GM12878 (cell line): ENCODE results near the gene DFFB. TPM values are rescaled to one million over a fixed set of nuclear protein-coding genes. Genes with fewer than 3 reads are reported as not detected.

Source experiments
- ATAC-seq: fragments of 200-7000 bp; cut with Tn5 transposase; 3 replicates; pipeline ENCODE4 v1.9.1; 2020; ENCODE audit warnings: mild to moderate bottlenecking, moderate library complexity
- BruUV-seq: library from RNA; stranded (reverse); fragments of 400-500 nt; replicated peaks from 2 replicates; lab custom pipeline; 2021; lab: Mats Ljungman, UMichigan
- CTCF ChIA-PET: fragments of 300-600 bp; sonication (Branson Sonifier 250); formaldehyde crosslinking; extraction: SDS; loops from one replicate; lab custom pipeline; 2021; ENCODE audit warnings: inconsistent platforms; lab: Yijun Ruan, JAX
- POLR2A ChIA-PET: fragments of 350-600 bp; formaldehyde crosslinking; extraction: SDS; loops from one replicate; lab custom pipeline; 2021; ENCODE audit warnings: inconsistent platforms; lab: Charles Lee
- RAD21 ChIA-PET: fragments of 300-600 bp; sonication (Branson Sonifier 250); formaldehyde crosslinking; loops from one replicate; lab custom pipeline; 2023; ENCODE audit warnings: antibody characterized with exemption; ENCODE audit not compliant: unreplicated experiment; lab: Charles Lee
- SMC1A ChIA-PET: fragments of 300-600 bp; sonication (Branson Sonifier 250); formaldehyde crosslinking; loops from one replicate; lab custom pipeline; 2023; ENCODE audit not compliant: unreplicated experiment, uncharacterized antibody; lab: Charles Lee
- DNase-seq: peaks from one replicate; pipeline ENCODE4 v3.0.0-alpha.2; 2011; ENCODE audit warnings: low read depth, low spot score
- FAIRE-seq: peaks from 3 replicates; lab custom pipeline; 2011; peaks lifted over from hg19 to GRCh38; lab: Jason Lieb, UNC
- H2AFZ ChIP-seq: 2 replicates; pipeline ENCODE4 v1.6.0; 2011; ENCODE audit warnings: low read depth, low read length, control low read depth; ENCODE audit not compliant: control insufficient read depth
- H3K27ac ChIP-seq: 2 replicates; pipeline ENCODE4 v1.5.1; 2011; ENCODE audit warnings: control low read depth; ENCODE audit not compliant: control insufficient read depth, insufficient read depth
- H3K27me3 ChIP-seq, 2 experiments: replicated peaks in 1 of 2; 2 replicates each; pipeline versions ENCODE4 v1.6.0 to v1.6.1; 2011; ENCODE audit warnings: low read length in 1 of 2; ENCODE audit not compliant: control insufficient read depth in 2 of 2, insufficient read depth in 2 of 2
- H3K36me3 ChIP-seq, 2 experiments: 2 replicates each; pipeline ENCODE4 v1.5.1; 2011; ENCODE audit warnings: low read length in 1 of 2; ENCODE audit not compliant: control insufficient read depth in 2 of 2, insufficient read depth in 2 of 2
- H3K4me1 ChIP-seq: 2 replicates; pipeline ENCODE4 v1.6.1; 2011; ENCODE audit warnings: mild to moderate bottlenecking, low read length, moderate library complexity, mixed read lengths; ENCODE audit not compliant: control insufficient read depth, insufficient read depth
- H3K4me2 ChIP-seq: 2 replicates; pipeline ENCODE4 v1.6.0; 2011; ENCODE audit warnings: control low read depth; ENCODE audit not compliant: control insufficient read depth, insufficient read depth
- H3K4me3 ChIP-seq: fragments of 200-600 bp; sonication (generic); 2 replicates; pipeline ENCODE4 v1.5.1; 2016
- H3K79me2 ChIP-seq: 2 replicates; pipeline ENCODE4 v1.6.0; 2011; ENCODE audit warnings: low read length; ENCODE audit not compliant: control insufficient read depth, insufficient read depth
- H3K9ac ChIP-seq: 2 replicates; pipeline ENCODE4 v1.8.0; 2011; ENCODE audit warnings: low read length, control low read depth, mixed read lengths; ENCODE audit not compliant: control insufficient read depth, insufficient read depth
- H3K9me3 ChIP-seq: replicated peaks from 3 replicates; pipeline ENCODE4 v1.5.1; 2011; ENCODE audit warnings: mild to moderate bottlenecking, low read length; ENCODE audit not compliant: control insufficient read depth, insufficient read depth
- H4K20me1 ChIP-seq: 2 replicates; pipeline ENCODE4 v1.6.0; 2011; ENCODE audit not compliant: control insufficient read depth, insufficient read depth
- FOXK2 ChIP-seq: fragments of 450-650 bp; IDR thresholded peaks from 2 replicates; pipeline ENCODE4 v1.6.1; 2017; ENCODE audit warnings: mild to moderate bottlenecking, moderate library complexity
- HDAC2 ChIP-seq: fragments of 200-600 bp; sonication (generic); IDR thresholded peaks from 2 replicates; pipeline ENCODE4 v1.6.1; 2017
- NFIC ChIP-seq: IDR thresholded peaks from 2 replicates; pipeline ENCODE4 v1.6.1; 2012; ENCODE audit warnings: low read depth, mild to moderate bottlenecking, inconsistent platforms, low read length, moderate library complexity
- NRF1 ChIP-seq: conservative IDR thresholded peaks from 2 replicates; pipeline ENCODE4 v1.6.1; 2011; ENCODE audit warnings: mild to moderate bottlenecking, low read depth, low read length, improper control_type of control experiment
- PAX5 ChIP-seq: IDR thresholded peaks from 2 replicates; pipeline ENCODE4 v1.6.1; 2011; ENCODE audit warnings: low read depth, low read length, borderline replicate concordance
- STAT3 ChIP-seq: IDR thresholded peaks from 2 replicates; pipeline ENCODE4 v1.6.1; 2011; ENCODE audit warnings: low read depth, low read length, improper control_type of control experiment
- TCF12 ChIP-seq: IDR thresholded peaks from 2 replicates; pipeline ENCODE4 v1.6.1; 2011; ENCODE audit warnings: low read depth, mild to moderate bottlenecking, low read length
- ZZZ3 ChIP-seq: IDR thresholded peaks from 2 replicates; pipeline ENCODE4 v1.6.1; 2011; ENCODE audit warnings: low read depth; ENCODE audit not compliant: control insufficient read depth, insufficient read length
- WGBS: methylation state at CpG from one replicate; pipeline ENCODE4 v1.1.6; 2016; ENCODE audit warnings: low lambda C conversion rate; ENCODE audit not compliant: insufficient replicate concordance, insufficient coverage; ENCODE audit errors: missing lambda C conversion rate; 5-methylcytosine and 5-hydroxymethylcytosine counted together
- in situ Hi-C: fragments of 300-500 bp; cut with MboI; formaldehyde crosslinking; loops from 9 replicates; pipeline ENCODE4 v1.14.3; 2018; ENCODE audit warnings: mixed read lengths
- intact Hi-C: fragments of 100-400 bp; cut with micrococcal nuclease; formaldehyde crosslinking; loops from one replicate; pipeline ENCODE4 v1.14.2; 2022; ENCODE audit not compliant: unreplicated experiment
- polyA plus RNA-seq, 11 experiments: library from polyadenylated mRNA; depleted of rRNA in 4 of 11; unstranded in 6 of 11; stranded (reverse) in 5 of 11; fragments of >200 nt; fragmentation: Nextera tagmentation in 4 of 11; fragmentation: Illumina TruSeq in 1 of 11; extraction: Ambion mirVana in 4 of 11; extraction: Trizol in 1 of 11; gene quantifications; 1 replicate in 1 of 11; 2 replicates in 10 of 11; pipeline versions ENCODE4 v1.2.1 to v1.2.3, GENCODE V29; 2011 to 2016; ENCODE audit warnings: inconsistent platforms in 2 of 11, missing spikeins in 2 of 11, low read depth in 1 of 11
- total RNA-seq, 4 experiments: library from RNA; depleted of rRNA in 3 of 4; stranded (reverse); fragments of >200 nt in 3 of 4; fragmentation: Illumina TruSeq in 1 of 4; extraction: Trizol in 1 of 4; gene quantifications; 2 replicates each; pipeline versions ENCODE4 v1.2.1 to v1.2.3, GENCODE V29; 2013 to 2021

DFFB gene
- total and polyA plus RNA-seq, 10 of the 15 experiments (the other 5 are each of a cell fraction or from before 2014, with no cell fraction given), result 2.7 to 10.7 (median 6.5) TPM

- no peak overlapping the region for H3K9ac ChIP-seq
- ChIA-PET POLR2A (no interaction called here), CTCF (no interaction called here), SMC1A (no interaction called here), RAD21 (no interaction called here)
- H3K4me2 ChIP-seq, result no peak overlapping the region
- no peaks in the 10 kb centered on the region for H3K9me3 ChIP-seq
- H3K27me3 ChIP-seq, result no peaks in the 10 kb centered on the region
- H3K4me3 ChIP-seq, result no peak overlapping the region
- H2AFZ ChIP-seq, result no peak overlapping the region
- H3K36me3 ChIP-seq, result peaks cover 3 to 17% of the 10 kb centered on the region in 2 experiments
- in situ Hi-C loops (no loop called here), intact Hi-C loops (no loop called here)
- TF ChIP-seq FOXK2, result no peak
- no peak for TF ChIP-seq TCF12
- no peak for TF ChIP-seq HDAC2
- ATAC-seq, result no peak
- H3K4me1 ChIP-seq, result peaks cover 3% of the 10 kb centered on the region; the same call in 1 of the 2 replicates
- WGBS, result 89% methylated on average over 12 of the region's 12 CpGs
- DNase-seq, result no peak
- H3K27ac ChIP-seq, result no peak overlapping the region
- no peak for FAIRE-seq
- peaks cover 7% of the 10 kb centered on the region for H3K79me2 ChIP-seq
- no peaks in the 10 kb centered on the region for H4K20me1 ChIP-seq
- no TSS peak for BruUV-seq
Observed at GRCh38 chr1:3850857-3851256, 6.4 kb upstream of the DFFB start.

- FAIRE-seq (no peak), DNase-seq (no peak), ATAC-seq (no peak)
- H3K4me2 ChIP-seq, result no peak overlapping the region
- no peak overlapping the region for H3K27ac ChIP-seq
- TF ChIP-seq PAX5, result no peak
- no peak for TF ChIP-seq NRF1
- TF ChIP-seq ZZZ3, result no peak
- no peak for TF ChIP-seq NFIC
- no peak for TF ChIP-seq TCF12
- no peak for TF ChIP-seq STAT3
- intact Hi-C loops, result no loop called here
- peaks cover 3% of the 10 kb centered on the region; the same call in 1 of the 2 replicates for H3K4me1 ChIP-seq
- H3K27me3 ChIP-seq, result no peaks in the 10 kb centered on the region
- ChIA-PET RAD21 (no interaction called here), POLR2A (no interaction called here), SMC1A (no interaction called here), CTCF (no interaction called here)
- H4K20me1 ChIP-seq, result no peaks in the 10 kb centered on the region
- H3K79me2 ChIP-seq, result peaks cover 10% of the 10 kb centered on the region
- no peak overlapping the region for H2AFZ ChIP-seq
- no peak overlapping the region for H3K9ac ChIP-seq
- in situ Hi-C loops, result no loop called here
- peaks cover 3 to 17% of the 10 kb centered on the region in 2 experiments for H3K36me3 ChIP-seq
- no TSS peak for BruUV-seq
- no peaks in the 10 kb centered on the region for H3K9me3 ChIP-seq
- H3K4me3 ChIP-seq, result no peak overlapping the region
- WGBS, result 87% methylated on average over 6 of the region's 6 CpGs
Observed at GRCh38 chr1:3851292-3851691, 6.0 kb upstream of the DFFB start.
